B cell (primary cell): ENCODE data around the gene NT5DC3. TPM values are rescaled to one million over a fixed set of nuclear protein-coding genes. Genes with fewer than 3 reads are reported as not detected.

Experiments
- ATAC-seq: fragments of 200-7000 bp; cut with Tn5 transposase; one replicate; pipeline ENCODE4 v1.10.0; 2021; ENCODE audit warnings: low read depth, mild to moderate bottlenecking, moderate number of reproducible peaks, moderate library complexity
- CTCF ChIA-PET: fragments of 350-600 bp; sonication (Branson Sonifier 250); formaldehyde crosslinking; loops from one replicate; lab custom pipeline; 2021; ENCODE audit warnings: antibody characterized with exemption, inconsistent platforms; lab: Charles Lee
- POLR2A ChIA-PET: fragments of 350-600 bp; sonication (Branson Sonifier 250); formaldehyde crosslinking; loops from one replicate; lab custom pipeline; 2021; ENCODE audit warnings: antibody characterized with exemption; lab: Charles Lee
- DNase-seq: peaks from one replicate; pipeline ENCODE4 v3.0.0; 2013
- H2AFZ ChIP-seq: 2 replicates; pipeline ENCODE4 v1.6.1; 2012; ENCODE audit warnings: mild to moderate bottlenecking, low read depth, low read length; ENCODE audit not compliant: insufficient read depth, poor library complexity, severe bottlenecking
- H3K27ac ChIP-seq, 2 donors: 1 replicate in 1 of 2; 2 replicates in 1 of 2; pipeline ENCODE4 v1.5.1; 2012 to 2013; ENCODE audit warnings: low read length in 2 of 2, mild to moderate bottlenecking in 2 of 2, moderate library complexity in 1 of 2
- H3K27me3 ChIP-seq, 4 experiments: fragments of 200-600 bp in 1 of 4; sonication (generic) in 1 of 4; replicated peaks in 1 of 4; 1 replicate in 2 of 4; 2 replicates in 2 of 4; pipeline versions ENCODE4 v1.6.1 to v1.7.0; 2013 to 2016; ENCODE audit warnings: low read length in 3 of 4, mild to moderate bottlenecking in 2 of 4, mixed read lengths in 1 of 4, moderate library complexity in 1 of 4; ENCODE audit not compliant: insufficient read depth in 4 of 4, control insufficient read depth in 3 of 4; ENCODE audit errors: control extremely low read depth in 1 of 4
- H3K36me3 ChIP-seq, 2 experiments: replicated peaks in 1 of 2; 1 replicate in 1 of 2; 2 replicates in 1 of 2; pipeline versions ENCODE4 v1.6.1 to v1.7.1; 2013; ENCODE audit warnings: low read length in 1 of 2; ENCODE audit not compliant: insufficient read depth in 2 of 2, control insufficient read depth in 1 of 2; ENCODE audit errors: control extremely low read depth in 1 of 2, extremely low read depth in 1 of 2
- H3K4me1 ChIP-seq, 2 donors: fragments of 200-600 bp in 1 of 2; sonication (generic) in 1 of 2; 1 replicate in 1 of 2; 2 replicates in 1 of 2; pipeline versions ENCODE4 v1.5.1 to v1.6.1; 2013 to 2017; ENCODE audit warnings: low read length in 2 of 2; ENCODE audit not compliant: control insufficient read depth in 2 of 2, insufficient read depth in 2 of 2
- H3K4me2 ChIP-seq: replicated peaks from 2 replicates; pipeline ENCODE3; 2012; ENCODE audit warnings: mild to moderate bottlenecking, low read depth, low read length; ENCODE audit not compliant: poor library complexity, severe bottlenecking
- H3K4me3 ChIP-seq, 5 experiments: fragments of 200-600 bp in 1 of 5; sonication (generic) in 1 of 5; 1 replicate in 3 of 5; 2 replicates in 2 of 5; pipeline versions ENCODE4 v1.5.1 to v1.7.0; 2011 to 2016; ENCODE audit warnings: low read length in 4 of 5, mild to moderate bottlenecking in 4 of 5, low read depth in 2 of 5, control low read depth in 1 of 5, moderate library complexity in 1 of 5; ENCODE audit not compliant: insufficient read depth in 1 of 5; ENCODE audit errors: control extremely low read depth in 1 of 5, extremely low read depth in 1 of 5
- H3K79me2 ChIP-seq: fragments of 200-600 bp; sonication (generic); one replicate; pipeline ENCODE4 v1.6.0; 2016; ENCODE audit warnings: low read length; ENCODE audit not compliant: control insufficient read depth, insufficient read depth
- H3K9ac ChIP-seq: fragments of 200-600 bp; sonication (generic); 2 replicates; pipeline ENCODE4 v1.6.1; 2017; ENCODE audit warnings: mild to moderate bottlenecking, low read length, moderate library complexity
- H3K9me3 ChIP-seq, 3 donors: one replicate each; pipeline versions ENCODE4 v1.6.1 to v1.7.1; 2013; ENCODE audit warnings: low read length in 2 of 3; ENCODE audit not compliant: control insufficient read depth in 2 of 3, insufficient read depth in 1 of 3; ENCODE audit errors: control extremely low read depth in 1 of 3
- H4K20me1 ChIP-seq: 2 replicates; pipeline ENCODE4 v1.6.0; 2012; ENCODE audit warnings: mild to moderate bottlenecking, low read length; ENCODE audit not compliant: insufficient read depth, control insufficient read depth, poor library complexity, severe bottlenecking
- H3K27ac Mint-ChIP-seq: one replicate; pipeline ENCODE4 v1.8.0; 2021; ENCODE audit warnings: mixed read lengths
- H3K27me3 Mint-ChIP-seq: one replicate; pipeline ENCODE4 v1.8.0; 2021; ENCODE audit warnings: mixed read lengths
- H3K4me1 Mint-ChIP-seq: one replicate; pipeline ENCODE4 v1.8.0; 2021; ENCODE audit warnings: mixed read lengths
- H3K4me3 Mint-ChIP-seq: one replicate; pipeline ENCODE4 v1.8.0; 2021; ENCODE audit warnings: mixed read lengths
- H3K9me3 Mint-ChIP-seq: one replicate; pipeline ENCODE4 v1.8.0; 2022; ENCODE audit warnings: mixed read lengths; ENCODE audit not compliant: insufficient read depth
- CTCF ChIP-seq: fragments of 200-600 bp; IDR thresholded peaks from one replicate; pipeline ENCODE4 v1.8.0; 2022; ENCODE audit warnings: antibody characterized with exemption, mild to moderate bottlenecking
- EZH2 ChIP-seq: IDR thresholded peaks from 2 replicates; pipeline ENCODE4 v1.6.1; 2012; ENCODE audit warnings: borderline replicate concordance, low read depth, mild to moderate bottlenecking, moderate library complexity, low read length; ENCODE audit not compliant: insufficient read depth, poor library complexity, severe bottlenecking
- WGBS: methylation state at CpG from one replicate; pipeline ENCODE4 v1.1.5; 2013; ENCODE audit warnings: missing lambda C conversion rate; ENCODE audit not compliant: insufficient coverage; 5-methylcytosine and 5-hydroxymethylcytosine counted together
- intact Hi-C: fragments of 100-400 bp; cut with micrococcal nuclease; formaldehyde crosslinking; loops from one replicate; pipeline ENCODE4 v1.10.0; 2022
- polyA plus RNA-seq: library from polyadenylated mRNA; depleted of rRNA; stranded (reverse); fragments of >200 nt; gene quantifications from 2 replicates; pipeline ENCODE4 v1.2.3, GENCODE V29; 2012
- total RNA-seq, 2 donors: library from RNA; stranded (reverse); fragments of 120-200 nt in 1 of 2; gene quantifications; 1 replicate in 1 of 2; 2 replicates in 1 of 2; pipeline versions ENCODE4 v1.2.3 to v1.2.4, GENCODE V29; 2013 to 2022

The NT5DC3 gene
- total and polyA plus RNA-seq, 2 donors (not counting 1 experiment from before 2014, with no cell fraction given), result 4.4 to 10.6 TPM

- WGBS, result 83% methylated on average over 4 of the region's 4 CpGs
- H3K4me2 ChIP-seq, result no peak overlapping the region
- CTCF ChIA-PET, result no interaction called here
Measured at GRCh38 chr12:103846415-103846814, 5.4 kb upstream of the NT5DC3 start.

GRCh38 chr12:103844305-103844704 lies 3.3 kb upstream of the NT5DC3 start:
- ATAC-seq (no peak), DNase-seq (no peak)
- Histone ChIP-seq H3K27ac (no peak overlapping the region), H2AFZ (no peak overlapping the region), H3K27me3 (no peaks in the 10 kb centered on the region), H3K36me3 (no peaks in the 10 kb centered on the region), H3K9ac (no peak overlapping the region), H3K4me1 (peaks cover 14 to 20% of the 10 kb centered on the region in 2 donors), H3K79me2 (peaks cover 6% of the 10 kb centered on the region), H3K4me3 (no peak overlapping the region), H4K20me1 (peaks cover 8% of the 10 kb centered on the region), H3K4me2 (no peak overlapping the region), H3K9me3 (no peaks in the 10 kb centered on the region)
- CTCF ChIA-PET, result no interaction called here
- no CpG with 5 or more reads among the region's 3 CpGs for WGBS
- peaks cover 17% of the 10 kb centered on the region for H3K4me1 Mint-ChIP-seq
- no peak overlapping the region for H3K27ac Mint-ChIP-seq
- no peaks in the 10 kb centered on the region for H3K27me3 Mint-ChIP-seq
- H3K4me3 Mint-ChIP-seq, result no peak overlapping the region
- POLR2A ChIA-PET, result no interaction called here
- no peaks in the 10 kb centered on the region for H3K9me3 Mint-ChIP-seq
- TF ChIP-seq CTCF (no peak), EZH2 (no peak)
- intact Hi-C loops, result loop anchor here (5.0 kb wide), 2 partner anchors 458 to 1263 kb away; partner anchors contain the start of genes EID3 and WASHC4

More at GRCh38 chr12:103846415-103846814, 5.4 kb upstream of the NT5DC3 start:
- no peaks in the 10 kb centered on the region for H3K9me3 Mint-ChIP-seq
- Histone ChIP-seq H4K20me1 (no peaks in the 10 kb centered on the region), H3K9me3 (no peaks in the 10 kb centered on the region), H3K4me3 (no peak overlapping the region), H3K9ac (no peak overlapping the region), H3K27me3 (no peaks in the 10 kb centered on the region), H3K79me2 (no peaks in the 10 kb centered on the region), H3K27ac (no peak overlapping the region), H3K36me3 (no peaks in the 10 kb centered on the region), H3K4me1 (peaks cover 4 to 6% of the 10 kb centered on the region in 2 donors), H2AFZ (no peak overlapping the region)
- no peak overlapping the region for H3K4me3 Mint-ChIP-seq
- DNase-seq, result no peak
- POLR2A ChIA-PET, result no interaction called here
- peaks cover 7% of the 10 kb centered on the region for H3K4me1 Mint-ChIP-seq
- no peak for ATAC-seq
- TF ChIP-seq EZH2 (no peak), CTCF (no peak)
- H3K27me3 Mint-ChIP-seq, result no peaks in the 10 kb centered on the region
- intact Hi-C loops, result no loop called here
- H3K27ac Mint-ChIP-seq, result no peak overlapping the region
